Middle frontal gyrus (tissue), 1 donor: ENCODE results near the gene TRPM3.

Experiments
- DNase-seq: peaks from one replicate; pipeline ENCODE4 v3.0.0-alpha.2; 2015; ENCODE audit warnings: low spot score; ENCODE audit errors: extremely low spot score

TRPM3 gene

GRCh38 chr9:70586476-70586875 lies 534.9 kb downstream of the TRPM3 start:
- no peak for DNase-seq

GRCh38 chr9:70581955-70582350 lies 539.5 kb downstream of the TRPM3 start:
- DNase-seq, result no peak

- no peak for DNase-seq
Measured at GRCh38 chr9:70581214-70581954, 540.0 kb downstream of the TRPM3 start.

- no peak for DNase-seq
Measured at GRCh38 chr9:70580606-70581195, 540.7 kb downstream of the TRPM3 start.

GRCh38 chr9:70579686-70580085 lies 541.7 kb downstream of the TRPM3 start:
- no peak for DNase-seq

- DNase-seq, result no peak
Measured at GRCh38 chr9:70578720-70579119, 542.7 kb downstream of the TRPM3 start.

GRCh38 chr9:70577671-70578070 lies 543.8 kb downstream of the TRPM3 start:
- DNase-seq, result no peak

GRCh38 chr9:70576116-70576515 lies 545.3 kb downstream of the TRPM3 start:
- DNase-seq, result no peak

- DNase-seq, result no peak
Measured at GRCh38 chr9:70574151-70574837, 547.1 kb downstream of the TRPM3 start.

- no peak for DNase-seq
Measured at GRCh38 chr9:70573308-70573707, 548.1 kb downstream of the TRPM3 start.

- no peak for DNase-seq
Measured at GRCh38 chr9:70571258-70571657, 550.2 kb downstream of the TRPM3 start.

GRCh38 chr9:70569791-70570190 lies 551.6 kb downstream of the TRPM3 start:
- DNase-seq, result no peak

GRCh38 chr9:70569070-70569772 lies 552.2 kb downstream of the TRPM3 start:
- no peak for DNase-seq

- DNase-seq, result no peak
Measured at GRCh38 chr9:70567511-70567910, 553.9 kb downstream of the TRPM3 start.

- no peak for DNase-seq
Measured at GRCh38 chr9:70566751-70567150, 554.7 kb downstream of the TRPM3 start.

- no peak for DNase-seq
Measured at GRCh38 chr9:70566066-70566465, 555.4 kb downstream of the TRPM3 start.

- DNase-seq, result no peak
Measured at GRCh38 chr9:70564468-70565335, 556.7 kb downstream of the TRPM3 start.

- DNase-seq, result no peak
Measured at GRCh38 chr9:70563431-70564204, 557.8 kb downstream of the TRPM3 start.

GRCh38 chr9:70563010-70563409 lies 558.4 kb downstream of the TRPM3 start:
- DNase-seq, result no peak

GRCh38 chr9:70561786-70562395 lies 559.5 kb downstream of the TRPM3 start:
- DNase-seq, result no peak
